Measurements from ENCODE around the gene MYO7A. TPM values are rescaled to one million over a fixed set of nuclear protein-coding genes. Genes with fewer than 3 reads are reported as not detected.
A peak's percentile ranks its signal among the peaks of the same experiment; 100 is the strongest.

The MYO7A gene
- total and polyA plus RNA-seq, 2 donors (not counting 3 experiments of a cell fraction or from before 2014, with no cell fraction given) = 1.3 to 3.6 TPM

DNA sequence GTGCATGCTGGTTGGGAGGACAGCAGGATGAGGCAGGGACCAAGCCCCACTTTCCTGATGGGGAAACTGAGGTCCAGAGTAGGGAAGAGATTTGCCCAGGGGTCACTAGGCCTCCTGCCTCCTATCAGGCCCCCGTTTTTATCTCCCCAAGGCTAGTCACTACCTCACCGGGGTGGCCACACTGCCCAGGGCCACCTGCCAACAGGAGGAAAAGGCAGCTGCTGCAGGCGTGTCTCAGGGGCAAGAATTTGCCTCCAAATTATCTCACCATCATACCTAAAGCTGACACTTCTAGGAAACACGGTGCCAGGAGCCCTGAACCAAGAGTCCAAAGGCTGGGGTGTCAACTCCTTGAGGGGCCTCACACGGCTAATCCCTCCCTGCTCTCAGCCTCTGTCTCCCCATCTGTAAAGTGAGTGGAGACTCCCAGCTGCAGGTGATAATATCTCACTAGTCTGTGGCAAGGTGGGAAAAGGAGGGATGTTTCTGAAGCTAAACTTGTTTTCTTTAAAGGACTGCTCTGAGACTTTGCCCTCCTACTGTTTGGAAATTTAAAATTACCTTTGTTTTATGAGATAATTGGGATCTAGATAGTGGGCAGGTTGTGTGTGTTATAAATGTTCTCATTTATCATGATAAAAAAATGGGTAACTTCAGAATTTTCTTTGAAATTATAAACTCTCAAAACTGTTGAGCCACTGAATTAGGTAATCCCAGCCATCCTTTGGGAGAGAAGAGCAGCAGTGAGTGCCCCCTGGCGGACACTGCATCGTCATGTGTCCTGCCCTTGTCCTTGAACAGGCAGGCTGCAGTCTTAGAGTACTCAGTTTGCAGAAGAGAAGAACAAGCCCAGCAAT is 60.0 kb downstream of the MYO7A start:
- no peaks in the 10 kb centered on the region for H3K4me1 ChIP-seq (ENCODE audit: control insufficient read depth, extremely low read depth, insufficient read depth, low read length)
- H3K9ac ChIP-seq (replicated peaks; ENCODE audit: extremely low read depth, insufficient read depth, low read length) = no peak overlapping the region
- FAIRE-seq (peak; percentile 83), DNase-seq (ENCODE audit: low read depth, low spot score) (peak; percentile 75)
- intact Hi-C loops (cut with micrococcal nuclease) (loop anchor here (1.0 kb wide), 3 partner anchors 61 to 268 kb away; no protein-coding TSS in a partner anchor), dilution Hi-C loops (cut with MboI; ENCODE audit: extremely low pct_ligation_motif_present, low sequenced_read_pairs) (no loop called here)
- no peaks in the 10 kb centered on the region for H3K79me2 ChIP-seq (ENCODE audit: control insufficient read depth, insufficient read depth, low read length)
- no peak overlapping the region for H3K4me3 ChIP-seq (replicated peaks in 1 of 3; ENCODE audit: insufficient read depth in 1 of 3, low read depth in 1 of 3, low read length in 3 of 3)
- POLR2A ChIA-PET = no interaction called here
- no peaks in the 10 kb centered on the region for H4K20me1 ChIP-seq (replicated peaks; ENCODE audit: control insufficient read depth, extremely low read depth, insufficient read depth, low read length)
- H3K4me2 ChIP-seq (ENCODE audit: insufficient read depth, low read length) = no peak overlapping the region
- H2AFZ ChIP-seq (ENCODE audit: low read depth, low read length) = no peak overlapping the region
- no peak overlapping the region for H3K27ac ChIP-seq (ENCODE audit: insufficient read depth, low read depth, low read length)
- no peaks in the 10 kb centered on the region for H3K27me3 ChIP-seq (ENCODE audit: control insufficient read depth in 2 of 2, insufficient read depth in 2 of 2, low read length in 2 of 2)
- H3K9me3 ChIP-seq (replicated peaks; ENCODE audit: control insufficient read depth, insufficient read depth, low read length) = no peaks in the 10 kb centered on the region
- CTCF ChIA-PET = interaction anchor here (0.6 to 8.3 kb wide), 24 partner anchors 8 to 432 kb away, joined by 3 to 309 read pairs (median 4); partner anchors contain the start of gene MYO7A
- no TSS peak for BruUV-seq (replicated peaks)
- H3K9me1 ChIP-seq (replicated peaks; ENCODE audit: control insufficient read depth, extremely low read depth, insufficient read depth, low read length) = no peaks in the 10 kb centered on the region
- TF ChIP-seq, protein P1, sequence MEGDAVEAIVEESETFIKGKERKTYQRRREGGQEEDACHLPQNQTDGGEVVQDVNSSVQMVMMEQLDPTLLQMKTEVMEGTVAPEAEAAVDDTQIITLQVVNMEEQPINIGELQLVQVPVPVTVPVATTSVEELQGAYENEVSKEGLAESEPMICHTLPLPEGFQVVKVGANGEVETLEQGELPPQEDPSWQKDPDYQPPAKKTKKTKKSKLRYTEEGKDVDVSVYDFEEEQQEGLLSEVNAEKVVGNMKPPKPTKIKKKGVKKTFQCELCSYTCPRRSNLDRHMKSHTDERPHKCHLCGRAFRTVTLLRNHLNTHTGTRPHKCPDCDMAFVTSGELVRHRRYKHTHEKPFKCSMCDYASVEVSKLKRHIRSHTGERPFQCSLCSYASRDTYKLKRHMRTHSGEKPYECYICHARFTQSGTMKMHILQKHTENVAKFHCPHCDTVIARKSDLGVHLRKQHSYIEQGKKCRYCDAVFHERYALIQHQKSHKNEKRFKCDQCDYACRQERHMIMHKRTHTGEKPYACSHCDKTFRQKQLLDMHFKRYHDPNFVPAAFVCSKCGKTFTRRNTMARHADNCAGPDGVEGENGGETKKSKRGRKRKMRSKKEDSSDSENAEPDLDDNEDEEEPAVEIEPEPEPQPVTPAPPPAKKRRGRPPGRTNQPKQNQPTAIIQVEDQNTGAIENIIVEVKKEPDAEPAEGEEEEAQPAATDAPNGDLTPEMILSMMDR (IDR thresholded peaks at IDR 0.05; ENCODE audit: extremely low read depth in 1 of 2, insufficient read depth in 1 of 2, low read depth in 1 of 2, low read length in 2 of 2) = peak; percentile 81 to 94
- TF ChIP-seq EZH2 (IDR thresholded peaks at IDR 0.05; ENCODE audit: borderline replicate concordance, low read depth, low read length, severe bottlenecking) (no peak), MYC (IDR thresholded peaks at IDR 0.05; ENCODE audit: low read depth, low read length) (no peak), FOS (IDR thresholded peaks at IDR 0.05; ENCODE audit: borderline replicate concordance, insufficient read depth, low read length) (no peak), JUN (IDR thresholded peaks at IDR 0.05; ENCODE audit: borderline replicate concordance, insufficient read depth, insufficient read length, low read depth) (no peak)
- TF ChIP-seq, protein P2, sequence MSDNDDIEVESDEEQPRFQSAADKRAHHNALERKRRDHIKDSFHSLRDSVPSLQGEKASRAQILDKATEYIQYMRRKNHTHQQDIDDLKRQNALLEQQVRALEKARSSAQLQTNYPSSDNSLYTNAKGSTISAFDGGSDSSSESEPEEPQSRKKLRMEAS (IDR thresholded peaks at IDR 0.05; ENCODE audit: insufficient read depth, insufficient read length) = no peak
- H3K36me3 ChIP-seq (ENCODE audit: control insufficient read depth in 2 of 2, extremely low read depth in 1 of 2, insufficient read depth in 2 of 2, low read length in 2 of 2) = no peaks in the 10 kb centered on the region

All from endothelial cell of umbilical vein (primary cell).